Measurements from ENCODE around the gene TTLL10. TPM values are rescaled to one million over a fixed set of nuclear protein-coding genes. Genes with fewer than 3 reads are reported as not detected.

TTLL10 gene
- total and polyA plus RNA-seq, 2 experiments from 2014 or later: 0.45 TPM; not detected in 1

- Mint-ChIP-seq H3K4me3 (no peak overlapping the region), H3K4me1 (no peaks in the 10 kb centered on the region), H3K9me3 (no peaks in the 10 kb centered on the region), H3K27me3 (ENCODE audit: insufficient read depth, low read depth, poor library complexity) (peaks cover 12% of the 10 kb centered on the region), H3K36me3 (ENCODE audit: low read depth) (peaks cover 30% of the 10 kb centered on the region), H3K27ac (no peak overlapping the region)
- Histone ChIP-seq H3K27ac (ENCODE audit: low read depth) (no peak overlapping the region), H3K4me3 (no peak overlapping the region), H3K79me2 (replicated peaks; ENCODE audit: insufficient read depth) (no peaks in the 10 kb centered on the region), H3K9me2 (ENCODE audit: insufficient read depth) (no peaks in the 10 kb centered on the region), H4K20me1 (replicated peaks; ENCODE audit: insufficient read depth) (peaks cover 3% of the 10 kb centered on the region; the same call in 1 of the 2 replicates), H3K4me1 (ENCODE audit: insufficient read depth) (no peaks in the 10 kb centered on the region), H3K4me2 (no peak overlapping the region), H3F3A (replicated peaks; ENCODE audit: low read depth) (no peaks in the 10 kb centered on the region), H3K27me3 (ENCODE audit: insufficient read depth) (no peaks in the 10 kb centered on the region), H2AFZ (no peak overlapping the region), H3K36me3 (ENCODE audit: insufficient read depth) (peaks cover 7% of the 10 kb centered on the region; the same call in 1 of the 2 replicates)
- ATAC-seq (no peak), DNase-seq (ENCODE audit: low spot score) (no peak)
- no peak for TF ChIP-seq STAT1 (IDR thresholded peaks at IDR 0.05; ENCODE audit: unreplicated experiment)
- TF ChIP-seq EZH2phosphoT487 (IDR thresholded peaks at IDR 0.05; ENCODE audit: unreplicated experiment): no peak
- no peak for TF ChIP-seq CTCF (conservative IDR thresholded peaks at IDR 0.05; ENCODE audit: low read depth in 2 of 2)
- TF ChIP-seq CREB1 (CRISPR knock-in tag; IDR thresholded peaks at IDR 0.05; ENCODE audit: low read depth): no peak
- TF ChIP-seq JUNB (IDR thresholded peaks at IDR 0.05; ENCODE audit: unreplicated experiment): no peak
- no peak for TF ChIP-seq POLR2AphosphoS5 (IDR thresholded peaks at IDR 0.05; ENCODE audit: low read depth)
- TF ChIP-seq ETS1 (IDR thresholded peaks at IDR 0.05): no peak
- no peak for TF ChIP-seq ZNF462 (CRISPR knock-in tag; IDR thresholded peaks at IDR 0.05)
- no peak for TF ChIP-seq ZNF331 (CRISPR knock-in tag; IDR thresholded peaks at IDR 0.05; ENCODE audit: low read depth)
- no peak for TF ChIP-seq ZNF114 (CRISPR knock-in tag; IDR thresholded peaks at IDR 0.05)
Observed at GRCh38 chr1:1219341-1219740, 45.7 kb downstream of the TTLL10 start.

Measured in GM23338 (cell line).